ENCODE results near the gene AZGP1. TPM values are rescaled to one million over a fixed set of nuclear protein-coding genes. Genes with fewer than 3 reads are reported as not detected.
"Not testable (repeated sequence)": the region's sequence is repeated elsewhere in the genome, so short reads cannot be mapped to it uniquely, and the experiment has no call there.

Gene AZGP1
- total RNA-seq, 1 donor from 2014 or later, result 31.8 TPM

GRCh38 chr7:99984593-99984992 lies 8.8 kb upstream of the AZGP1 start:
- intact Hi-C loops (cut with DNase I), result no loop called here
- DNase-seq (no peak), ATAC-seq (peak; percentile 31 to 37)
- no peaks in the 10 kb centered on the region for H3K9me3 ChIP-seq
- H3K4me1 ChIP-seq, result no peaks in the 10 kb centered on the region
- no peak overlapping the region for H3K27ac ChIP-seq
- no peaks in the 10 kb centered on the region for H3K27me3 ChIP-seq (ENCODE audit: low read depth)
- no peak for TF ChIP-seq CTCF (IDR thresholded peaks at IDR 0.05)
- H3K36me3 ChIP-seq, result no peaks in the 10 kb centered on the region
- no peak overlapping the region for H3K4me3 ChIP-seq

DNA sequence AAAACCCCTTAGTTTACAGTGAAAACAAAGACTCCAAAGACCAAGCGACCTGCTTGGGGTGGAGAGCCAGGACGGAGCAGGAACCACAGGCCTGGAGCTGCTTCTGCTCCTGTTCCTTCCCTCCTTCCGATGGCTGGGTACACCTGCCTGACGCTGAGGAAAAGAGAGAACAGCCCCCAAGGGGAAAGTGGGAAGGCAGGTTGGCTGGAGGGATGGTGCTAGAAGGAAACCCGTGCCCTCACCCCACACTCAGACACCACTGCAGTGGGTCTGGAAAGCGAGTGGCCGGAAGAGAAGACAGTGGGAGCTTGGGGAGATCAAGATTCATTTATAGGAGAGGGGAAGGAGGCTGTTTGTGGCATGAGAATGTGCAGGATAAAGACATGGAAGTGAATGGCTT lies 5.2 kb upstream of the AZGP1 start:
- intact Hi-C loops (cut with DNase I); H3K27me3 ChIP-seq (ENCODE audit: low read depth); H3K4me3 ChIP-seq; H3K9me3 ChIP-seq; DNase-seq; H3K4me1 ChIP-seq; ATAC-seq; H3K36me3 ChIP-seq; H3K27ac ChIP-seq: not testable (repeated sequence)

GRCh38 chr7:99980448-99980872 lies 4.6 kb upstream of the AZGP1 start:
- H3K27ac ChIP-seq; H3K9me3 ChIP-seq; intact Hi-C loops (cut with DNase I); H3K27me3 ChIP-seq (ENCODE audit: low read depth); DNase-seq; H3K4me1 ChIP-seq; H3K36me3 ChIP-seq; H3K4me3 ChIP-seq: not testable (repeated sequence)
- peak in 1 of 2 donors; percentile 22 for ATAC-seq

DNA sequence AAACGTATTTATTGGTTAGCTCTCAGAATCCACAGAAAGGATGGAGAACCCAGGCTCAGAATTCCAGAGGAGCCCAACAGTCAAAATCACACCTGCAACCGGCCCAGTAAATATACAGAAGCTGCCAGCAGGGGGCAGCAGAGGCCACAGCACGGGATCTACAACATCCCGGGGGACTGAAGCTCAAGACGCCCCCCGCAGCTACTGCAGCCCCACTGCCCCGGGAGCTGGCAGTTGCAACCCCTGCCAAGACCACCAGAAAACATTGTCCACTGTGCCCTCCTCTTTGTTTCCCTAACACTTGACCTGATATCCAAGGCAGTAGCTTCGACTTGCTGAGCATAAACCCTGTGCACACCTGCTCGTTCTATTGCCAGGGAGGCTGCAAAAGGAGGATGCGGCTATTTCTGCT lies 4.0 kb upstream of the AZGP1 start:
- not testable (repeated sequence) for H3K4me3 ChIP-seq, H3K4me1 ChIP-seq

GRCh38 chr7:99976626-99977025 lies 795 bp upstream of the AZGP1 start:
- DNase-seq (no peak), ATAC-seq (no peak)
- intact Hi-C loops (cut with DNase I), result no loop called here
- no peaks in the 10 kb centered on the region for H3K27me3 ChIP-seq (ENCODE audit: low read depth)
- no peak overlapping the region for H3K4me3 ChIP-seq
- H3K4me1 ChIP-seq, result no peaks in the 10 kb centered on the region
- H3K27ac ChIP-seq, result no peak overlapping the region
- no peaks in the 10 kb centered on the region for H3K36me3 ChIP-seq
- TF ChIP-seq CTCF (IDR thresholded peaks at IDR 0.05), result no peak
- no peaks in the 10 kb centered on the region for H3K9me3 ChIP-seq

More for the DNA sequence above, 4.0 kb upstream of the AZGP1 start:
- TF ChIP-seq CTCF (IDR thresholded peaks at IDR 0.05), result peak; percentile 76
- H3K27ac ChIP-seq; intact Hi-C loops (cut with DNase I); H3K9me3 ChIP-seq; H3K27me3 ChIP-seq (ENCODE audit: low read depth); H3K36me3 ChIP-seq: not testable (repeated sequence)
- DNase-seq (peak; percentile 61), ATAC-seq (peak; percentile 71 to 78)

- no peak for DNase-seq
- Histone ChIP-seq H3K4me1 (no peaks in the 10 kb centered on the region), H3K27ac (no peak overlapping the region), H3K9me3 (no peaks in the 10 kb centered on the region), H3K27me3 (ENCODE audit: low read depth) (no peaks in the 10 kb centered on the region), H3K4me3 (no peak overlapping the region), H3K36me3 (no peaks in the 10 kb centered on the region)
- ATAC-seq, result no peak
- TF ChIP-seq CTCF (IDR thresholded peaks at IDR 0.05), result no peak
- intact Hi-C loops (cut with DNase I), result no loop called here
Measured at GRCh38 chr7:99974681-99975080, 1.1 kb downstream of the AZGP1 start.

- DNase-seq; H3K36me3 ChIP-seq; H3K4me3 ChIP-seq; H3K27me3 ChIP-seq (ENCODE audit: low read depth); intact Hi-C loops (cut with DNase I); H3K27ac ChIP-seq; H3K4me1 ChIP-seq; H3K9me3 ChIP-seq; ATAC-seq: not testable (repeated sequence)
Measured at GRCh38 chr7:99973817-99974216, 2.0 kb downstream of the AZGP1 start.
